Endothelial cell of umbilical vein (primary cell): ENCODE results near the gene NSUN6. TPM values are rescaled to one million over a fixed set of nuclear protein-coding genes. Genes with fewer than 3 reads are reported as not detected.

Experiments used
- BruUV-seq: library from RNA; stranded (reverse); fragments of 400-500 nt; replicated peaks from 2 replicates; lab custom pipeline; 2021; lab: Mats Ljungman, UMichigan
- CTCF ChIA-PET: fragments of 300-600, 350-600 bp; sonication (Branson Sonifier 250); formaldehyde crosslinking; loops from one replicate; lab custom pipeline; 2021; ENCODE audit warnings: antibody characterized with exemption, inconsistent platforms; lab: Charles Lee
- POLR2A ChIA-PET: fragments of 300-600, 350-600 bp; sonication (Branson Sonifier 250); formaldehyde crosslinking; loops from one replicate; lab custom pipeline; 2021; ENCODE audit warnings: antibody characterized with exemption, inconsistent platforms; lab: Charles Lee
- DNase-seq: peaks from one replicate; pipeline ENCODE4 v3.0.0-alpha.2; 2011; ENCODE audit warnings: low read depth, low spot score
- FAIRE-seq: peaks from 2 replicates; lab custom pipeline; 2011; peaks lifted over from hg19 to GRCh38; lab: Jason Lieb, UNC
- H2AFZ ChIP-seq: 2 replicates; pipeline ENCODE4 v1.6.0; 2012; ENCODE audit warnings: low read depth, low read length, control low read depth, inconsistent platforms
- H3K27ac ChIP-seq: 2 replicates; pipeline ENCODE4 v1.5.1; 2011; ENCODE audit warnings: low read depth, mild to moderate bottlenecking, control low read depth, low read length, moderate library complexity; ENCODE audit not compliant: insufficient read depth
- H3K27me3 ChIP-seq, 2 experiments: 2 replicates each; pipeline versions ENCODE4 v1.6.0 to v1.6.1; 2011; ENCODE audit warnings: low read length in 2 of 2, mixed read lengths in 1 of 2; ENCODE audit not compliant: control insufficient read depth in 2 of 2, insufficient read depth in 2 of 2
- H3K36me3 ChIP-seq, 2 experiments: 2 replicates in 1 of 2; 3 replicates in 1 of 2; pipeline ENCODE4 v1.5.1; 2011; ENCODE audit warnings: low read length in 2 of 2, mild to moderate bottlenecking in 1 of 2, moderate library complexity in 1 of 2; ENCODE audit not compliant: control insufficient read depth in 2 of 2, insufficient read depth in 2 of 2; ENCODE audit errors: extremely low read depth in 1 of 2
- H3K4me1 ChIP-seq: 3 replicates; pipeline ENCODE4 v1.5.1; 2011; ENCODE audit warnings: mild to moderate bottlenecking, low read length; ENCODE audit not compliant: control insufficient read depth, insufficient read depth; ENCODE audit errors: extremely low read depth
- H3K4me2 ChIP-seq: 2 replicates; pipeline ENCODE4 v1.6.1; 2011; ENCODE audit warnings: low read length, control low read depth, mixed read lengths; ENCODE audit not compliant: insufficient read depth
- H3K4me3 ChIP-seq, 3 experiments: fragments of 200-600 bp in 1 of 3; sonication (generic), shearing (Covaris generic) in 1 of 3; replicated peaks in 1 of 3; 2 replicates each; pipeline ENCODE4 v1.5.1; 2011 to 2016; ENCODE audit warnings: control low read depth in 3 of 3, low read length in 3 of 3, mild to moderate bottlenecking in 2 of 3, inconsistent platforms in 1 of 3, low read depth in 1 of 3, moderate library complexity in 1 of 3; ENCODE audit not compliant: insufficient read depth in 1 of 3
- H3K79me2 ChIP-seq: 2 replicates; pipeline ENCODE4 v1.6.0; 2012; ENCODE audit warnings: low read length, inconsistent platforms; ENCODE audit not compliant: control insufficient read depth, insufficient read depth
- H3K9ac ChIP-seq: replicated peaks from 2 replicates; pipeline ENCODE3; 2011; ENCODE audit warnings: low read length, control low read depth; ENCODE audit not compliant: insufficient read depth; ENCODE audit errors: extremely low read depth
- H3K9me1 ChIP-seq: replicated peaks from 3 replicates; pipeline ENCODE4 v1.6.0; 2011; ENCODE audit warnings: mild to moderate bottlenecking, low read length; ENCODE audit not compliant: control insufficient read depth, insufficient read depth; ENCODE audit errors: extremely low read depth
- H3K9me3 ChIP-seq: replicated peaks from 2 replicates; pipeline ENCODE4 v1.5.1; 2012; ENCODE audit warnings: low read length, inconsistent platforms; ENCODE audit not compliant: control insufficient read depth, insufficient read depth
- H4K20me1 ChIP-seq: replicated peaks from 2 replicates; pipeline ENCODE3; 2011; ENCODE audit warnings: mild to moderate bottlenecking, low read length; ENCODE audit not compliant: control insufficient read depth, insufficient read depth; ENCODE audit errors: extremely low read depth
- CTCF ChIP-seq, 2 donors: IDR thresholded peaks; 1 replicate in 1 of 2; 2 replicates in 1 of 2; pipeline ENCODE4 v1.5.1; 2011; ENCODE audit warnings: low read length in 2 of 2, mild to moderate bottlenecking in 2 of 2, moderate library complexity in 2 of 2, control low read depth in 1 of 2, inconsistent platforms in 1 of 2, low read depth in 1 of 2; ENCODE audit not compliant: insufficient read depth in 1 of 2; ENCODE audit errors: extremely low read depth in 1 of 2
- EZH2 ChIP-seq: IDR thresholded peaks from 2 replicates; pipeline ENCODE4 v1.6.1; 2012; ENCODE audit warnings: borderline replicate concordance, low read depth, mild to moderate bottlenecking, moderate library complexity, low read length, inconsistent platforms; ENCODE audit not compliant: severe bottlenecking
- FOS ChIP-seq: IDR thresholded peaks from 2 replicates; pipeline ENCODE4 v1.6.1; 2011; ENCODE audit warnings: mild to moderate bottlenecking, low read length, moderate library complexity, borderline replicate concordance; ENCODE audit not compliant: insufficient read depth
- GATA2 ChIP-seq: IDR thresholded peaks from 2 replicates; pipeline ENCODE4 v1.7.0; 2011; ENCODE audit warnings: low read depth, mild to moderate bottlenecking, moderate library complexity, mixed read lengths, low read length; ENCODE audit not compliant: insufficient read length, insufficient read depth
- JUN ChIP-seq: IDR thresholded peaks from 2 replicates; pipeline ENCODE4 v1.6.1; 2011; ENCODE audit warnings: borderline replicate concordance, low read depth; ENCODE audit not compliant: insufficient read length, insufficient read depth
- MAX ChIP-seq: IDR thresholded peaks from 2 replicates; pipeline ENCODE4 v1.6.1; 2011; ENCODE audit not compliant: insufficient read depth, insufficient read length
- MYC ChIP-seq: IDR thresholded peaks from one replicate; pipeline ENCODE4 v1.6.1; 2011; ENCODE audit warnings: mild to moderate bottlenecking, low read depth, low read length
- POLR2A ChIP-seq: IDR thresholded peaks from 2 replicates; pipeline ENCODE4 v1.6.1; 2012; ENCODE audit warnings: low read depth, mild to moderate bottlenecking, control low read depth, low read length
- POLR2AphosphoS5 ChIP-seq: IDR thresholded peaks from 2 replicates; pipeline ENCODE4 v1.6.1; 2012; ENCODE audit warnings: low read depth, mild to moderate bottlenecking, control low read depth, low read length, moderate library complexity; ENCODE audit not compliant: insufficient read depth
- dilution Hi-C: fragments of 300-500 bp; cut with MboI; formaldehyde crosslinking; loops from one replicate; pipeline ENCODE4 v1.15.0; 2019; ENCODE audit warnings: low sequenced_read_pairs; ENCODE audit not compliant: extremely low pct_ligation_motif_present
- intact Hi-C: fragments of 100-400 bp; cut with micrococcal nuclease; formaldehyde crosslinking; loops from one replicate; pipeline ENCODE4 v1.10.0; 2022
- polyA plus RNA-seq, 4 experiments: library from polyadenylated mRNA; depleted of rRNA in 3 of 4; stranded (reverse) in 3 of 4; unstranded in 1 of 4; fragments of >200 nt; gene quantifications; 2 replicates each; pipeline versions ENCODE4 v1.2.1 to v1.2.3, GENCODE V29; 2011 to 2012; ENCODE audit warnings: missing spikeins in 1 of 4
- total RNA-seq: library from RNA; stranded (reverse); gene quantifications from 2 replicates; pipeline ENCODE4 v1.2.3, GENCODE V29; 2021

NSUN6 gene
- total and polyA plus RNA-seq, 2 donors (not counting 3 experiments of a cell fraction or from before 2014, with no cell fraction given), result 3.3 to 5.2 TPM

DNA sequence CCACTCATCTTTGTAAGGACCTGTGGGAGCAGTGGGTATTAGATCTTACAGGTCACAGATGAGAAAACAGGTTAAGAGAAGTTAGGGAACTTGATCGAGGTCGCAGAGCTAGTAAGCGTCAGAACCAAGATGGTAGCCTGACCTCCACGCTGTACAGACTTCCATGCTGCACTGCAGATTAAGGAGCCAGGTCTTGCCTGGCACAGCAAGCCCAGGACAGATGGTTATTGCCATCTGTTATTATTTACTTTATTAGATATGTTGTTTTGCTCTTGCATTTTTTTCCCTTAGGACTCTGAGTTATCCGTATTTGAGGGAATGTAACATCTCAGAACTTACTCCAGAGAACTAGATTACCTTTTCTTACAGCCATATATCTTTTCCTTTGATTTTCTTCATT, 147.2 kb downstream of the NSUN6 start:
- Histone ChIP-seq H3K4me3 (no peak overlapping the region), H3K36me3 (no peaks in the 10 kb centered on the region), H3K9ac (no peak overlapping the region), H3K9me3 (no peaks in the 10 kb centered on the region), H3K79me2 (no peaks in the 10 kb centered on the region), H3K27ac (no peak overlapping the region), H3K4me1 (no peaks in the 10 kb centered on the region), H4K20me1 (no peaks in the 10 kb centered on the region), H3K4me2 (no peak overlapping the region), H3K27me3 (no peaks in the 10 kb centered on the region), H3K9me1 (no peaks in the 10 kb centered on the region), H2AFZ (no peak overlapping the region)
- POLR2A ChIA-PET, result no interaction called here
- no peak for DNase-seq
- FAIRE-seq, result no peak
- dilution Hi-C loops, result no loop called here
- intact Hi-C loops, result no loop called here
- BruUV-seq, result no TSS peak
- CTCF ChIA-PET, result no interaction called here
- TF ChIP-seq EZH2, result no peak
- no peak for TF ChIP-seq POLR2A
- no peak for TF ChIP-seq MAX
- TF ChIP-seq CTCF (IDR thresholded peaks at IDR 0.05; ENCODE audit: extremely low read depth in 1 of 2, insufficient read depth in 1 of 2, low read depth in 1 of 2, low read length in 2 of 2), result no peak
- TF ChIP-seq JUN, result no peak
- TF ChIP-seq POLR2AphosphoS5, result no peak
- TF ChIP-seq FOS, result no peak
- no peak for TF ChIP-seq MYC
- no peak for TF ChIP-seq GATA2
